ENCODE results near the gene FSTL5. TPM values are rescaled to one million over a fixed set of nuclear protein-coding genes. Genes with fewer than 3 reads are reported as not detected.
A peak's percentile ranks its signal among the peaks of the same experiment; 100 is the strongest.

Gene FSTL5
- total and polyA plus RNA-seq, 8 donors = 0.08 to 1.9 (median 0.16) TPM

- WGBS, 2 donors = 45 to 46% methylated on average over 2 of the region's 2 CpGs
- Histone ChIP-seq H3K36me3 (no peaks in the 10 kb centered on the region), H3K9me3 (no peaks in the 10 kb centered on the region), H3K27me3 (no peaks in the 10 kb centered on the region), H3K4me1 (no peaks in the 10 kb centered on the region), H3K27ac (no peak overlapping the region), H3K4me3 (no peak overlapping the region)
- TF ChIP-seq CTCF (IDR thresholded peaks at IDR 0.05) = no peak
- ATAC-seq = no peak
- intact Hi-C loops (cut with DNase I) = no loop called here
- DNase-seq = no peak
- FAIRE-seq = no peak
Measured at GRCh38 chr4:161595230-161595771, 568.5 kb downstream of the FSTL5 start.

- FAIRE-seq = no peak
- WGBS, 2 donors = 66 to 78% methylated on average over 6 of the region's 6 CpGs
- intact Hi-C loops (cut with DNase I) = no loop called here
Measured at GRCh38 chr4:161585011-161585410, 578.8 kb downstream of the FSTL5 start.

GRCh38 chr4:161583549-161583948 is 580.3 kb downstream of the FSTL5 start:
- TF ChIP-seq CTCF (IDR thresholded peaks at IDR 0.05) = no peak
- no peak for ATAC-seq
- Histone ChIP-seq H3K4me3 (no peak overlapping the region), H3K27me3 (peaks cover 0 to 3% (median 0%) of the 10 kb centered on the region in 4 donors), H3K27ac (no peak overlapping the region), H3K9me3 (no peaks in the 10 kb centered on the region), H3K4me1 (no peaks in the 10 kb centered on the region), H3K36me3 (no peaks in the 10 kb centered on the region)
- DNase-seq = no peak
- intact Hi-C loops (cut with DNase I) = no loop called here
- FAIRE-seq = no peak

More at GRCh38 chr4:161585011-161585410, 578.8 kb downstream of the FSTL5 start:
- H3K36me3 ChIP-seq = no peaks in the 10 kb centered on the region
- H3K27ac ChIP-seq = no peak overlapping the region
- H3K27me3 ChIP-seq = peaks cover 0 to 3% (median 0%) of the 10 kb centered on the region in 4 donors
- DNase-seq = no peak
- no peak for TF ChIP-seq CTCF (IDR thresholded peaks at IDR 0.05)
- no peaks in the 10 kb centered on the region for H3K9me3 ChIP-seq
- no peak for ATAC-seq
- no peak overlapping the region for H3K4me3 ChIP-seq
- no peaks in the 10 kb centered on the region for H3K4me1 ChIP-seq

- WGBS, 2 donors = 65% methylated on average over 7 of the region's 7 CpGs
- H3K4me3 ChIP-seq = no peak overlapping the region
- FAIRE-seq (peak; percentile 13), DNase-seq (no peak), ATAC-seq (peak in 1 of 4 donors; percentile 44)
- no peaks in the 10 kb centered on the region for H3K27me3 ChIP-seq
- no peaks in the 10 kb centered on the region for H3K9me3 ChIP-seq
- TF ChIP-seq CTCF (IDR thresholded peaks at IDR 0.05) = no peak
- no peaks in the 10 kb centered on the region for H3K36me3 ChIP-seq
- no peaks in the 10 kb centered on the region for H3K4me1 ChIP-seq
- no peak overlapping the region for H3K27ac ChIP-seq
- intact Hi-C loops (cut with DNase I) = no loop called here
Measured at GRCh38 chr4:161581262-161582230, 582.3 kb downstream of the FSTL5 start.
